ENCODE results near the gene ARHGAP25. TPM values are rescaled to one million over a fixed set of nuclear protein-coding genes. Genes with fewer than 3 reads are reported as not detected.

The ARHGAP25 gene
- total and polyA plus RNA-seq, 4 donors, result 3.5 to 7.0 (median 5.3) TPM

GRCh38 chr2:68696554-68696953, 38.1 kb upstream of the ARHGAP25 start:
- H3K36me3 ChIP-seq (ENCODE audit: control insufficient read depth in 4 of 4, insufficient read depth in 3 of 4, low read depth in 1 of 4, low read length in 3 of 4), result no peaks in the 10 kb centered on the region
- H3K27ac ChIP-seq (ENCODE audit: low read depth in 1 of 2, low read length in 2 of 2), result no peak overlapping the region
- H3K4me1 ChIP-seq (ENCODE audit: control insufficient read depth in 4 of 4, insufficient read depth in 4 of 4, low read length in 3 of 4), result no peaks in the 10 kb centered on the region
- WGBS, result 76% methylated on average over 2 of the region's 2 CpGs
- peaks cover 0 to 13% (median 2%) of the 10 kb centered on the region in 4 donors for H3K9me3 ChIP-seq (ENCODE audit: control insufficient read depth in 4 of 4, low read length in 3 of 4)
- H3K4me3 ChIP-seq (ENCODE audit: low read depth in 1 of 3, low read length in 3 of 3), result no peak overlapping the region
- DNase-seq (ENCODE audit: low spot score), result no peak
- no peak overlapping the region for H3K9ac ChIP-seq (ENCODE audit: low read depth in 1 of 2, low read length in 2 of 2)
- TF ChIP-seq HNF4G (IDR thresholded peaks at IDR 0.05) (no peak), RXRA (IDR thresholded peaks at IDR 0.05) (no peak), EGR1 (IDR thresholded peaks at IDR 0.05; ENCODE audit: low read depth in 2 of 2) (no peak), REST (IDR thresholded peaks at IDR 0.05) (no peak), FOXA1 (IDR thresholded peaks at IDR 0.05) (no peak), NR2F2 (IDR thresholded peaks at IDR 0.05) (no peak), HNF4A (conservative IDR thresholded peaks at IDR 0.05) (no peak), ATF3 (IDR thresholded peaks at IDR 0.05) (no peak), FOXA2 (IDR thresholded peaks at IDR 0.05) (no peak), YY1 (IDR thresholded peaks at IDR 0.05) (no peak), RAD21 (IDR thresholded peaks at IDR 0.05) (no peak), TAF1 (conservative IDR thresholded peaks at IDR 0.05) (no peak), ZBTB33 (IDR thresholded peaks at IDR 0.05) (no peak), MAX (IDR thresholded peaks at IDR 0.05) (no peak), JUND (IDR thresholded peaks at IDR 0.05) (no peak)
- no peaks in the 10 kb centered on the region for H3K27me3 ChIP-seq (ENCODE audit: control insufficient read depth in 4 of 4, insufficient read depth in 4 of 4, low read length in 3 of 4)

- 73% methylated on average over 4 of the region's 4 CpGs for WGBS
- no peak for TF ChIP-seq ATF3 (IDR thresholded peaks at IDR 0.05)
- no peak for TF ChIP-seq CTCF (IDR thresholded peaks at IDR 0.05; ENCODE audit: low read depth, low read length, missing input control)
- no peak for TF ChIP-seq SP1 (IDR thresholded peaks at IDR 0.05)
- no peak for TF ChIP-seq RAD21 (IDR thresholded peaks at IDR 0.05)
Observed at GRCh38 chr2:68698567-68699377, 35.8 kb upstream of the ARHGAP25 start.

More at GRCh38 chr2:68698567-68699377, 35.8 kb upstream of the ARHGAP25 start:
- Histone ChIP-seq H3K27me3 (ENCODE audit: control insufficient read depth in 4 of 4, insufficient read depth in 4 of 4, low read length in 3 of 4) (no peaks in the 10 kb centered on the region), H3K27ac (ENCODE audit: low read depth in 1 of 2, low read length in 2 of 2) (no peak overlapping the region), H3K9me3 (ENCODE audit: control insufficient read depth in 4 of 4, low read length in 3 of 4) (peaks cover 0 to 13% (median 2%) of the 10 kb centered on the region in 4 donors), H3K36me3 (ENCODE audit: control insufficient read depth in 4 of 4, insufficient read depth in 3 of 4, low read depth in 1 of 4, low read length in 3 of 4) (no peaks in the 10 kb centered on the region), H3K9ac (ENCODE audit: low read depth in 1 of 2, low read length in 2 of 2) (no peak overlapping the region), H3K4me3 (ENCODE audit: low read depth in 1 of 3, low read length in 3 of 3) (no peak overlapping the region), H3K4me1 (ENCODE audit: control insufficient read depth in 4 of 4, insufficient read depth in 4 of 4, low read length in 3 of 4) (no peaks in the 10 kb centered on the region)
- no peak for DNase-seq (ENCODE audit: low spot score)
